OCI-LY7 (cell line): ENCODE measurements around the gene NDUFB4. TPM values are rescaled to one million over a fixed set of nuclear protein-coding genes. Genes with fewer than 3 reads are reported as not detected.

Source experiments
- BruUV-seq: library from RNA; stranded (reverse); fragments of 400-500 nt; replicated peaks from 2 replicates; lab custom pipeline; 2021; lab: Mats Ljungman, UMichigan
- CTCF ChIA-PET: fragments of 300-600 bp; sonication (Branson Sonifier 250); formaldehyde crosslinking; loops from one replicate; lab custom pipeline; 2022; ENCODE audit warnings: antibody characterized with exemption; ENCODE audit not compliant: unreplicated experiment; lab: Charles Lee
- POLR2A ChIA-PET: fragments of 300-600 bp; sonication (Branson Sonifier 250); formaldehyde crosslinking; loops from one replicate; lab custom pipeline; 2022; ENCODE audit warnings: antibody characterized with exemption; lab: Charles Lee
- DNase-seq: peaks from one replicate; pipeline ENCODE4 v3.0.0-alpha.2; 2015; ENCODE audit warnings: low spot score
- H2AFZ ChIP-seq: fragments of 200-600 bp; sonication (generic), shearing (Covaris generic); 2 replicates; pipeline ENCODE4 v1.6.1; 2014; ENCODE audit warnings: mild to moderate bottlenecking, antibody characterized with exemption, low read length, moderate library complexity
- H3K27ac ChIP-seq: fragments of 200-600 bp; sonication (generic); 2 replicates; pipeline ENCODE4 v1.5.1; 2014; ENCODE audit warnings: mixed run types, low read depth, mild to moderate bottlenecking, moderate library complexity, low read length, inconsistent platforms; ENCODE audit not compliant: poor library complexity, severe bottlenecking
- H3K36me3 ChIP-seq: fragments of 200-600 bp; sonication (generic); 2 replicates; pipeline ENCODE4 v1.6.1; 2014; ENCODE audit warnings: mild to moderate bottlenecking, antibody characterized with exemption, low read length, moderate library complexity, mixed read lengths; ENCODE audit not compliant: insufficient read depth
- H3K4me1 ChIP-seq: fragments of 200-600 bp; sonication (generic); 2 replicates; pipeline ENCODE4 v1.5.1; 2014; ENCODE audit warnings: mild to moderate bottlenecking, low read length; ENCODE audit not compliant: insufficient read depth, poor library complexity, severe bottlenecking
- H3K4me2 ChIP-seq: fragments of 200-600 bp; sonication (generic); 2 replicates; pipeline ENCODE4 v1.6.1; 2014; ENCODE audit warnings: mild to moderate bottlenecking, low read length
- H3K4me3 ChIP-seq: fragments of 200-600 bp; sonication (generic); 2 replicates; pipeline ENCODE4 v1.5.1; 2014; ENCODE audit warnings: mild to moderate bottlenecking, low read depth, low read length; ENCODE audit not compliant: poor library complexity, severe bottlenecking
- H3K79me2 ChIP-seq: fragments of 200-600 bp; sonication (generic); 2 replicates; pipeline ENCODE4 v1.6.1; 2016; ENCODE audit warnings: low read depth, mild to moderate bottlenecking, low read length, moderate library complexity, mixed read lengths; ENCODE audit not compliant: insufficient read depth
- H3K9me2 ChIP-seq: fragments of 200-600 bp; sonication (generic); 2 replicates; pipeline ENCODE4 v1.6.1; 2016; ENCODE audit warnings: mild to moderate bottlenecking, low read length, mixed read lengths; ENCODE audit not compliant: insufficient read depth
- H3K9me3 ChIP-seq: fragments of 200-600 bp; sonication (generic); 2 replicates; pipeline ENCODE4 v1.6.1; 2014; ENCODE audit warnings: mild to moderate bottlenecking, mixed run types, low read length, mixed read lengths
- H4K20me1 ChIP-seq: fragments of 200-600 bp; sonication (generic); 2 replicates; pipeline ENCODE4 v1.6.1; 2014; ENCODE audit warnings: mild to moderate bottlenecking, antibody characterized with exemption, low read length, moderate library complexity, mixed read lengths; ENCODE audit not compliant: insufficient read depth
- CTCF ChIP-seq: fragments of 200-600 bp; sonication (generic); conservative IDR thresholded peaks from 2 replicates; pipeline ENCODE4 v1.5.1; 2014; ENCODE audit warnings: mild to moderate bottlenecking, antibody characterized with exemption, low read length, moderate library complexity, mixed read lengths
- EZH2phosphoT487 ChIP-seq: fragments of 200-600 bp; sonication (generic); IDR thresholded peaks from 2 replicates; pipeline ENCODE4 v1.6.1; 2018; ENCODE audit warnings: low read depth, borderline replicate concordance, mild to moderate bottlenecking, mixed run types, antibody characterized with exemption, low read length, moderate library complexity, mixed read lengths
- intact Hi-C: fragments of 100-400 bp; cut with micrococcal nuclease; formaldehyde crosslinking; loops from one replicate; pipeline ENCODE4 v1.10.0; 2022; ENCODE audit not compliant: unreplicated experiment
- total RNA-seq, 2 experiments: library from RNA; depleted of rRNA in 1 of 2; stranded (reverse); fragments of >200 nt in 1 of 2; shearing (Covaris generic) in 1 of 2; gene quantifications; 2 replicates each; pipeline ENCODE4 v1.2.3, GENCODE V29; 2014 to 2022

NDUFB4 gene
- total RNA-seq, 2 experiments from 2014 or later, result 130 to 145 TPM

- no peak for TF ChIP-seq EZH2phosphoT487
- TF ChIP-seq CTCF, result no peak
Measured at GRCh38 chr3:120640231-120640630, 44.1 kb downstream of the NDUFB4 start.

GRCh38 chr3:120641696-120642246 lies 45.6 kb downstream of the NDUFB4 start:
- ChIA-PET CTCF (no interaction called here), POLR2A (no interaction called here)
- Histone ChIP-seq H3K4me1 (no peaks in the 10 kb centered on the region), H3K4me2 (no peak overlapping the region), H3K4me3 (no peak overlapping the region), H2AFZ (no peak overlapping the region), H3K79me2 (no peaks in the 10 kb centered on the region), H3K9me2 (no peaks in the 10 kb centered on the region), H3K27ac (no peak overlapping the region), H3K36me3 (no peaks in the 10 kb centered on the region), H3K9me3 (no peaks in the 10 kb centered on the region), H4K20me1 (no peaks in the 10 kb centered on the region)
- TF ChIP-seq CTCF (no peak), EZH2phosphoT487 (no peak)
- no TSS peak for BruUV-seq
- intact Hi-C loops, result no loop called here
- DNase-seq, result no peak

More at GRCh38 chr3:120640231-120640630, 44.1 kb downstream of the NDUFB4 start:
- Histone ChIP-seq H3K4me1 (no peaks in the 10 kb centered on the region), H3K36me3 (no peaks in the 10 kb centered on the region), H3K9me2 (no peaks in the 10 kb centered on the region), H3K9me3 (no peaks in the 10 kb centered on the region), H2AFZ (no peak overlapping the region), H3K4me2 (no peak overlapping the region), H3K4me3 (no peak overlapping the region), H3K79me2 (no peaks in the 10 kb centered on the region), H4K20me1 (no peaks in the 10 kb centered on the region), H3K27ac (no peak overlapping the region)
- no peak for DNase-seq
- ChIA-PET POLR2A (interaction anchor here (0.6 kb wide), 1 partner anchor 8 kb away, joined by 10 read pairs; no protein-coding TSS in a partner anchor), CTCF (no interaction called here)
- intact Hi-C loops, result no loop called here
- no TSS peak for BruUV-seq

GRCh38 chr3:120642368-120642948 lies 46.3 kb downstream of the NDUFB4 start:
- no peak for TF ChIP-seq CTCF
- TF ChIP-seq EZH2phosphoT487, result no peak
- no peaks in the 10 kb centered on the region for H4K20me1 ChIP-seq
- no peak overlapping the region for H3K4me3 ChIP-seq
- no peak for DNase-seq
- no peak overlapping the region for H3K4me2 ChIP-seq
- no peaks in the 10 kb centered on the region for H3K9me3 ChIP-seq
- H3K79me2 ChIP-seq, result no peaks in the 10 kb centered on the region
- H3K9me2 ChIP-seq, result no peaks in the 10 kb centered on the region
- H3K36me3 ChIP-seq, result no peaks in the 10 kb centered on the region
- CTCF ChIA-PET, result no interaction called here
- H2AFZ ChIP-seq, result no peak overlapping the region
- intact Hi-C loops, result no loop called here
- no TSS peak for BruUV-seq
- no peak overlapping the region for H3K27ac ChIP-seq
- POLR2A ChIA-PET, result interaction anchor here (1.0 kb wide), 1 partner anchor 14 kb away, joined by 4 read pairs; no protein-coding TSS in a partner anchor
- no peaks in the 10 kb centered on the region for H3K4me1 ChIP-seq
